Prostate gland (tissue), 2 donors: ENCODE data around the gene SRGAP3. TPM values are rescaled to one million over a fixed set of nuclear protein-coding genes. Genes with fewer than 3 reads are reported as not detected.
A peak's percentile ranks its signal among the peaks of the same experiment; 100 is the strongest.

Experiments used
- DNase-seq: peaks from one replicate; pipeline ENCODE4 v3.0.0-alpha.2; 2019; ENCODE audit warnings: low spot score
- H3K27ac ChIP-seq, 2 donors: fragments of 200-600 bp; sonication (generic); 2 replicates each; pipeline ENCODE4 v1.5.1; 2017 to 2019
- H3K27me3 ChIP-seq: fragments of 200-600 bp; sonication (generic); replicated peaks from 2 replicates; pipeline ENCODE4 v1.5.1; 2019; ENCODE audit not compliant: insufficient read depth
- H3K36me3 ChIP-seq, 2 donors: fragments of 200-600 bp; sonication (generic); 1 replicate in 1 of 2; 2 replicates in 1 of 2; pipeline versions ENCODE4 v1.5.1 to v1.8.1; 2017 to 2019
- H3K4me1 ChIP-seq: fragments of 200-600 bp; sonication (generic); replicated peaks from 2 replicates; pipeline ENCODE4 v1.5.1; 2019
- H3K4me3 ChIP-seq, 2 donors: fragments of 200-600 bp; sonication (generic); 2 replicates each; pipeline ENCODE4 v1.5.1; 2017 to 2019
- H3K9me3 ChIP-seq: fragments of 200-600 bp; sonication (generic); 2 replicates; pipeline ENCODE4 v1.5.1; 2017
- POLR2A ChIP-seq: fragments of 450-650 bp; IDR thresholded peaks from one replicate; pipeline ENCODE4 v1.6.1; 2016; ENCODE audit warnings: antibody characterized with exemption, mild to moderate bottlenecking
- POLR2AphosphoS5 ChIP-seq: sonication (generic); formaldehyde crosslinking; IDR thresholded peaks from one replicate; pipeline ENCODE4 v1.6.1; 2017; ENCODE audit warnings: antibody characterized with exemption
- WGBS: methylation state at CpG from one replicate; pipeline ENCODE4 v1.1.5; 2018; 5-methylcytosine and 5-hydroxymethylcytosine counted together
- intact Hi-C: fragments of 100-400 bp; cut with DNase I; formaldehyde crosslinking; loops from one replicate; pipeline ENCODE4 v1.14.2; 2022
- total RNA-seq, 2 donors: library from RNA; depleted of rRNA; stranded (reverse); fragments of >200 nt; gene quantifications; one replicate each; pipeline ENCODE4 v1.1.0, GENCODE V29; 2016
- TF ChIP-seq, protein P1 (sequence below), 4 experiments: fragments of 200-600 bp in 2 of 4; fragments of 450-650 bp in 2 of 4; sonication (generic) in 2 of 4; IDR thresholded peaks; 1 replicate in 3 of 4; 2 replicates in 1 of 4; pipeline ENCODE4 v1.5.1; 2016 to 2019; ENCODE audit warnings: antibody characterized with exemption in 4 of 4, mild to moderate bottlenecking in 2 of 4, moderate library complexity in 2 of 4

The SRGAP3 gene
- total RNA-seq, 2 donors from 2014 or later: 23.6 to 50.3 TPM

DNA sequence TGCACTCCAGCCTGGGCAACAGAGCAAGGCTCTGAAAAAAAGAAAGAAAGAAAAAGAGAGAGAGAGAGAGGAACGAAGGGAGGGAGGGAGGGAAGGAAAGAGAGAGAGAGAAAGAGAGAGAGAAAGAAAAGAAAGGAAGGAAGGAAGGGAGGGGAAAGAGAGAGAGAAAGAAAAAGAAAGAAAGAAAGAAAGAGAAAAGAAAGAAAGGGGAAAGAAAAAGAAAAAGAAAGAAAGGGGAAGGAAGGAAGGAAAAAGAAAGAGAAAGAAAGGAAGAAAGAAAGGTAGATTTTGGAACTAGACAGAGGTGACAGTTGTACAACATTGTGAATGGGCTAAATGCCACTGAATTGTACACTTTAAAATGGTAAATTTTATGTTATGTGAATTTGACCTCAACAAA, 5.3 kb upstream of the SRGAP3 start:
- H3K4me3 ChIP-seq: no peak overlapping the region
- WGBS: 94% methylated on average over 1 of the region's 1 CpG
- DNase-seq: no peak
- H3K9me3 ChIP-seq: no peaks in the 10 kb centered on the region
- H3K4me1 ChIP-seq: no peaks in the 10 kb centered on the region
- H3K27me3 ChIP-seq: no peaks in the 10 kb centered on the region
- no peak overlapping the region for H3K27ac ChIP-seq
- intact Hi-C loops: no loop called here
- H3K36me3 ChIP-seq: no peaks in the 10 kb centered on the region
- TF ChIP-seq, protein P1, sequence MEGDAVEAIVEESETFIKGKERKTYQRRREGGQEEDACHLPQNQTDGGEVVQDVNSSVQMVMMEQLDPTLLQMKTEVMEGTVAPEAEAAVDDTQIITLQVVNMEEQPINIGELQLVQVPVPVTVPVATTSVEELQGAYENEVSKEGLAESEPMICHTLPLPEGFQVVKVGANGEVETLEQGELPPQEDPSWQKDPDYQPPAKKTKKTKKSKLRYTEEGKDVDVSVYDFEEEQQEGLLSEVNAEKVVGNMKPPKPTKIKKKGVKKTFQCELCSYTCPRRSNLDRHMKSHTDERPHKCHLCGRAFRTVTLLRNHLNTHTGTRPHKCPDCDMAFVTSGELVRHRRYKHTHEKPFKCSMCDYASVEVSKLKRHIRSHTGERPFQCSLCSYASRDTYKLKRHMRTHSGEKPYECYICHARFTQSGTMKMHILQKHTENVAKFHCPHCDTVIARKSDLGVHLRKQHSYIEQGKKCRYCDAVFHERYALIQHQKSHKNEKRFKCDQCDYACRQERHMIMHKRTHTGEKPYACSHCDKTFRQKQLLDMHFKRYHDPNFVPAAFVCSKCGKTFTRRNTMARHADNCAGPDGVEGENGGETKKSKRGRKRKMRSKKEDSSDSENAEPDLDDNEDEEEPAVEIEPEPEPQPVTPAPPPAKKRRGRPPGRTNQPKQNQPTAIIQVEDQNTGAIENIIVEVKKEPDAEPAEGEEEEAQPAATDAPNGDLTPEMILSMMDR (IDR thresholded peaks at IDR 0.05): no peak
- TF ChIP-seq POLR2A (no peak), POLR2AphosphoS5 (no peak)

- 39% methylated on average over 7 of the region's 7 CpGs for WGBS
- Histone ChIP-seq H3K27ac (no peak overlapping the region), H3K4me1 (no peaks in the 10 kb centered on the region), H3K4me3 (no peak overlapping the region), H3K9me3 (no peaks in the 10 kb centered on the region), H3K36me3 (no peaks in the 10 kb centered on the region), H3K27me3 (no peaks in the 10 kb centered on the region)
- intact Hi-C loops: no loop called here
- no peak for TF ChIP-seq POLR2AphosphoS5
- TF ChIP-seq, protein P1 (IDR thresholded peaks at IDR 0.05): peak in 1 of 4 experiments; percentile 3
- no peak for TF ChIP-seq POLR2A
- no peak for DNase-seq
Observed at GRCh38 chr3:9253327-9253726, 3.9 kb upstream of the SRGAP3 start.

- Histone ChIP-seq H3K27ac (no peak overlapping the region), H3K4me1 (no peaks in the 10 kb centered on the region), H3K9me3 (no peaks in the 10 kb centered on the region), H3K27me3 (no peaks in the 10 kb centered on the region), H3K4me3 (no peak overlapping the region), H3K36me3 (no peaks in the 10 kb centered on the region)
- WGBS: 74% methylated on average over 10 of the region's 10 CpGs
- intact Hi-C loops: no loop called here
- TF ChIP-seq, protein P1 (IDR thresholded peaks at IDR 0.05): no peak
- no peak for TF ChIP-seq POLR2A
- no peak for TF ChIP-seq POLR2AphosphoS5
- DNase-seq: no peak
Observed at GRCh38 chr3:9251055-9251786, 1.8 kb upstream of the SRGAP3 start.

DNA sequence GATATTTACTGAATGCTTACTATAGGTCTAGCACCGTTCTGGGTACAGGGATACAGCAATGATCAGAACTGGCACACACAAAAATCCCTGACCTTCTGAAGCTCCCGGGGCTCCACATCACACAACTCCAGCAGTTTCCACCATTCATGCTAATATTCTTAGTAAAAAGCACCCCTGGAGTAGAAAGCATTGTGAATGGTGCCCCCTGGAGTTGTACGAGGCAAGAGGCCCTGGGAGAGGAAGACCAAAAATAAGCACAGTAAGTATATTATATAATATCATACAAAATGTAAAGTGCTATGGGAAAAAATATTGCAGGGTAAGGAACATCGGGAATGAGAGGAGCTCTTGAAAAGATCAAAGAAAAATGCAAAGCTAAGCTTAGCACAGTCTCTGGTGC, 790 bp upstream of the SRGAP3 start:
- Histone ChIP-seq H3K4me3 (no peak overlapping the region), H3K27ac (peak overlapping the region; percentile 21 to 26), H3K9me3 (no peaks in the 10 kb centered on the region), H3K36me3 (no peaks in the 10 kb centered on the region), H3K27me3 (no peaks in the 10 kb centered on the region), H3K4me1 (no peaks in the 10 kb centered on the region)
- DNase-seq: no peak
- 60% methylated on average over 4 of the region's 4 CpGs for WGBS
- no peak for TF ChIP-seq POLR2AphosphoS5
- TF ChIP-seq, protein P1 (IDR thresholded peaks at IDR 0.05): no peak
- no peak for TF ChIP-seq POLR2A
- intact Hi-C loops: no loop called here
